NCI-H128 (cell line): ENCODE measurements around the gene DOLPP1.

Experiments
- DNase-seq: peaks from one replicate; lab custom pipeline; 2025; ENCODE audit not compliant: unreplicated experiment; lab: John Stamatoyannopoulos, UW

The DOLPP1 gene

DNA sequence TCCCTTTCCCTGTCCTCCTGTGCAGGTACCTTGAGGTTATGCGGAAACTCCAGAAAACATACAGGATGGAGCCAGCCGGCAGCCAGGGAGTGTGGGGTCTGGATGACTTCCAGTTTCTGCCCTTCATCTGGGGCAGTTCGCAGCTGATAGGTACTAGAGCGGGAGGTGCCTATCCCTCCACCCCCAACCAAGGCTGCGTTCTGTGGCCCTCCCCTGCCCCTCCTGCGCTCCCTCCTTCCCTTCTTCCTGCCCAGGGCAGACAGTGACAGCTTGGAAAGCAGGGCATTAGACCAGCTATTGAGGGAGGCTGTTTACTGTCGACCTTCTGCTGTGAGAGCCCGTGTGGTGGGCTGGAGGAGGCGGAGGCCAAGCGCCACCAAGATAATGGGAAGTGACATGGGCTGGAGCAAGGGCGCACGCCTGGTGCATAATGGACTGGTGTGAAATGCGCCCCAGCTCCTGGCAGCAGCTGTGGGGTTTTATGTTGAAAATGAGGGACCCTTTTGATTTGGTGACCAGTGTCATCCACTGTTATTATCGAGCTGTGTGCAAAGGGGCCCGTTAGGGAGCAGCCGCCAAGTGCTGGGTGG is 55.6 kb downstream of the DOLPP1 start:
- no peak for DNase-seq

DNA sequence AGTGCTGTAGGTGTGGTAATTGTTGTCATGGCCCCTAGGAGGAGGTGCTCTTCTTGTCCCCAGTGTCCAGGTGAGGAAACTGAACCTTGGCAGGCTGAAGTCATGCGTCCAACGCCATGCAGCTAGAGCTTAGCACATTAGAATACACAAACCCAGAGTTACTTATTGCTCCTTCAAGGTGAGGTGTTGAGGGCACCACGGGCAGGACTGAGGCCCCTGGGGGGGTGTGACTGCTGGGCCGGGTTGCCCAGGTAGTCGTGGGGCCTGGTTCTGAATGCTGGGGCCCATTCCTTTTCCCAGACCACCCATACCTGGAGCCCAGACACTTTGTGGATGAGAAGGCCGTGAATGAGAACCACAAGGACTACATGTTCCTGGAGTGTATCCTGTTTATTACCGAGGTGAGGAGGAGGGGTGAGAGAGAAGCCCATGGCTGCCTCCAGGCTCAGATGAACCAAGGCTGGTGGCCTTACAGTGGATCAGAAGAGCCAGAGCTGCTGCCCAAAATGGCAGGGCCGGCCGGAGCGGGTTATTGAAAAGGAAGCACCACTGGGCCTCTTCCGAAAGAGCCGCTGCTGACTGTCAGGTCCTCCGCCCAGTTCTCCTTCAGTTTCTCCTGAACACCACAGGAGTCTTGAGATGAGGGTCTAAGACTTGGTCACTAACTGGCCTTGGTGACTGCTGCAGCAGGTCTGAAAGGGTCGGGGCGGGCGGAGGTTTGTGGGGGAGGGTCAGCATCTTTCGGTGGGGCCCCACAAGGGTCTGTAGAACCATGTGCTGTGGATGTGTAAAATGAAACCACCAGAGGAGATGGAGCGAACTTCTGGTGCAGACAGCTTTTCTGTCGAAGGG is 56.6 kb downstream of the DOLPP1 start:
- no peak for DNase-seq

DNA sequence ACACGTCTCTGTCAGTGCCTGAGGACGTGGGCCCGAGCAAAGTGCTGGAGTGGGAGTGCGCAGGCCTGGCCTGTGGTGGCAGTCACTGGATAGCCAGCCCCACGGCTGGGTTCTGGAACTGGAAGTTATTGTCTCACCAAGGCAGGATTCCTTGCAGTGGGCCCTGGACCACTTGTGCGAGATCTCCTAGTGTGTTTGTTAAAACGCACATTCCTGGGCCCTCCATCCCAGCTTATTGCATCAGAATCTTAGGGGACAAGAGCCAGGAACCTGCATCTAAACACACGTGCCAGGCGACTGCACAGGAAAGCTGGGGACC is 57.2 kb downstream of the DOLPP1 start:
- no peak for DNase-seq

DNA sequence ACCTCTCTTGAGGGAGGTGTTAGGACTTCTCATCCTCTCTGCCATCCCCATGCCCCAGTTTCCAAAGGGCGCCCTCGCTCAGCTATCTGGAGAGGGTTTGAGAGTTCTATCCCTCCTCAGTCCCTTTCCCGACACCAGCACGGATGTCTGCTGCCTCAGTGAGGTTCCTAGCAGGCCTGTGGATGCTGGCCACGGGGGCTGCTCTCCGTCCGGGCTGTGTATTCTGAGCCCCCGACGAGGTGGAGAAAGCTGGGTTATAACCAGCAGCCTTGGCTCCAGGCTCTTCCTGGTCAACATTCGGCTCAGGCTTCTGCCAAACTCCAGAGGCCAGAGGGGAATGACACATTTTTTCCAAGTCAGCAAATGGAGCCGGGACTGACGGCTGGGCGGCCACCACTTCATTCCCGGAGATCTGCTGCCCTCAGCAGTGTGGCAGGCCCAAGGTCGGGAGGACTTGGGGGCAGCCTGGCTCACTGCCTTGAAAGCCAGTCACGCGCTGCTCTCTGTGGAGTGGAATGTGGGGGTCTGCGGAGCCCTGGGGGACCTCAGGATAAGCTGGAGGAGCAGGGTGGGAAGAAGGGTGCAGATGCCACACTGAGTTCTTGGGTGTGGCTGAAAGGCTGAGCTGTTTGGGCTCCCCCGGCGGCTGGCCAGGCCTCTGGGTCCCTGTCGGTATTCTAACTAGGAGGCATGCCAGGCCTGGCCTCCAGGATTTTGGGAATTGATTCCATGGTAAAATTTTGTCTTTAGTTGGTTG is 57.7 kb downstream of the DOLPP1 start:
- no peak for DNase-seq

DNA sequence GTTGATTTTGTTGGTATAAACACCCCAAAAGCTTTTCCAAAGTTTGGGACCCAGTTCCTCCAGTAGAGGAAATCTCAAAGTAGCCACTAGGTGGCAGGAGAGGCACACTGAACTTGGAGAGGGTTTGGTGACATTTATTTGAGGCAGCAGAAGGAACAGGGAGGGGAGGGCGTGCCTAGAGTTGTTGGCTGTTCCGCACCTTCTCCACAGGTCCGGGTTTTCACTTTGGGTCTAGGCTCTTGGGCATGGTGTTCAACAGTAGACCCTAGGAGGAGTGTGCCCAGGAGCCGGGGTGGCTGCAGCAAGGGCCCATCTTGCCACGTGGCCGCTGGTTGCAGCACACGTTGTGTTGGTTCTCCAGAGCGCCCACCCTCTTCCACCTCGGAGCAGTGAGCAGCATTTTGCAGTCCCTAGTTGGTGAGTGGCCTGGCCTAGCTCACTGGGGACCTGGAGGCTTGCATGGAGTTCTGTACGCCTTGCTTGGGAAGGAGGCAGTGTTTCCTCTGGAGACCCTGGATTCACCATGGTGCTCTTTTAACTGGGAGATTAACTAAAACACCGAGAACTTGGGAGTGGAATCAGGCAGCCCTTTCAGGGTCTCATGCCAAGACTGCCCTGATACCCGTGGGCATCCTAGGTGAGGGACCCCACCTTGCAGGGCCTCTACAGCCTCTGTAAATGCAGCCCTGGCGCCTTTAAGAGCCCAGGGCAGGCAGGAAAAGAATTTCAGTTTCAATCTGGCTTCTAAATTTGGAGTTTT is 58.5 kb downstream of the DOLPP1 start:
- peak; percentile 81 for DNase-seq

DNA sequence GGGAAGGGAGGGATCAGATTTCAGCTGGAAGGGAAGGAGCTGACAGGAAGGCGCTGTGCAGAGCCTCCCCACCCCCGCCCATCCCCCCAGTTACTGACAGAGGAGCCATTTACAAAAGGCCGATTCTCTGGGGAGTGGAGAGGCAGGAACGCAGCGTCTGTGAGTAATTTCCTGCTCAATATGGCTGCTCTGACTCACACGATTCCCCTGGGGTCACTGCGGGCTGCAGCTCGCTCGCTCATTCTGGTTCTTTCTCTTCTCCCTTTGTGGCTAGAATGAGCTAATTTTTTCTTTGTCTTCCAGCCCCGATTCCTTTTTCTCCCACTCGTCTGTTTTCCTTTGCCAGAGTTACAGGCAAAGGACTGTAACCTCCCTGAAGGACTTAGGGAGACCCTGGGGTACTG is 59.1 kb downstream of the DOLPP1 start:
- peak; percentile 77 for DNase-seq
